H9 (cell line): ENCODE data around the gene SHISA9. TPM values are rescaled to one million over a fixed set of nuclear protein-coding genes. Genes with fewer than 3 reads are reported as not detected.
A peak's percentile ranks its signal among the peaks of the same experiment; 100 is the strongest.

Experiments used
- DNase-seq: peaks from one replicate; pipeline ENCODE4 v3.0.0-alpha.2; 2017
- H2AFZ ChIP-seq: one replicate; pipeline ENCODE4 v1.6.1; 2013; ENCODE audit warnings: mild to moderate bottlenecking, low read length, control low read depth, moderate library complexity
- H2AK5ac ChIP-seq: 2 replicates; pipeline ENCODE4 v1.6.1; 2013; ENCODE audit warnings: low read length, control low read depth, mixed read lengths; ENCODE audit not compliant: insufficient read length
- H2BK120ac ChIP-seq: one replicate; pipeline ENCODE4 v1.6.1; 2013; ENCODE audit warnings: low read depth, mild to moderate bottlenecking, low read length, control low read depth, inconsistent platforms; ENCODE audit not compliant: poor library complexity, severe bottlenecking
- H2BK12ac ChIP-seq: 2 replicates; pipeline ENCODE4 v1.6.1; 2013; ENCODE audit warnings: low read length, control low read depth, mixed read lengths, low read depth; ENCODE audit not compliant: insufficient read length
- H2BK15ac ChIP-seq: 2 replicates; pipeline ENCODE4 v1.6.1; 2013; ENCODE audit warnings: low read depth, low read length, control low read depth
- H2BK20ac ChIP-seq: one replicate; pipeline ENCODE4 v1.6.1; 2013; ENCODE audit warnings: low read depth, mild to moderate bottlenecking, low read length, control low read depth, inconsistent platforms; ENCODE audit not compliant: poor library complexity, severe bottlenecking
- H2BK5ac ChIP-seq: 2 replicates; pipeline ENCODE4 v1.6.1; 2013; ENCODE audit warnings: low read length, control low read depth, mixed read lengths; ENCODE audit not compliant: insufficient read length
- H3K14ac ChIP-seq: 2 replicates; pipeline ENCODE4 v1.6.1; 2013; ENCODE audit warnings: low read length, control low read depth; ENCODE audit not compliant: insufficient read depth
- H3K18ac ChIP-seq: 2 replicates; pipeline ENCODE4 v1.6.1; 2013; ENCODE audit warnings: low read depth, mild to moderate bottlenecking, mixed read lengths, low read length, control low read depth; ENCODE audit not compliant: insufficient read length
- H3K23ac ChIP-seq: 2 replicates; pipeline ENCODE4 v1.6.1; 2013; ENCODE audit warnings: low read length, control low read depth, mixed read lengths, low read depth; ENCODE audit not compliant: insufficient read length
- H3K23me2 ChIP-seq: 2 replicates; pipeline ENCODE4 v1.6.1; 2013; ENCODE audit warnings: low read depth, mild to moderate bottlenecking, mixed read lengths, low read length, control low read depth; ENCODE audit not compliant: insufficient read length, poor library complexity, severe bottlenecking
- H3K27ac ChIP-seq: 2 replicates; pipeline ENCODE4 v1.5.1; 2013; ENCODE audit warnings: low read length, control low read depth, mixed read lengths, low read depth; ENCODE audit not compliant: insufficient read length
- H3K27me3 ChIP-seq: 2 replicates; pipeline ENCODE4 v1.6.1; 2013; ENCODE audit warnings: low read length, control low read depth, inconsistent platforms; ENCODE audit not compliant: insufficient read depth
- H3K4ac ChIP-seq: 2 replicates; pipeline ENCODE4 v1.6.1; 2013; ENCODE audit warnings: low read depth, mild to moderate bottlenecking, control low read depth, inconsistent platforms, low read length, moderate library complexity
- H3K4me1 ChIP-seq: 2 replicates; pipeline ENCODE4 v1.6.1; 2013; ENCODE audit warnings: low read length, control low read depth, inconsistent platforms; ENCODE audit not compliant: insufficient read depth
- H3K4me2 ChIP-seq: 2 replicates; pipeline ENCODE4 v1.6.1; 2013; ENCODE audit warnings: low read length, control low read depth, mixed read lengths; ENCODE audit not compliant: insufficient read length, insufficient read depth
- H3K56ac ChIP-seq: 2 replicates; pipeline ENCODE4 v1.6.1; 2013; ENCODE audit warnings: low read depth, mild to moderate bottlenecking, mixed read lengths, low read length, control low read depth; ENCODE audit not compliant: insufficient read length
- H3K79me1 ChIP-seq: 2 replicates; pipeline ENCODE4 v1.6.1; 2013; ENCODE audit warnings: low read depth, mild to moderate bottlenecking, moderate library complexity, low read length, control low read depth, inconsistent platforms; ENCODE audit not compliant: insufficient read depth, poor library complexity, severe bottlenecking
- H3K79me2 ChIP-seq: 2 replicates; pipeline ENCODE4 v1.6.1; 2013; ENCODE audit warnings: low read length, control low read depth, inconsistent platforms; ENCODE audit not compliant: insufficient read depth
- H3K9ac ChIP-seq: 2 replicates; pipeline ENCODE4 v1.6.1; 2013; ENCODE audit warnings: low read length, control low read depth, mixed read lengths; ENCODE audit not compliant: insufficient read length; ENCODE audit errors: extremely low read depth
- H3K9me3 ChIP-seq: one replicate; pipeline ENCODE4 v1.6.1; 2013; ENCODE audit warnings: low read depth, low read length, inconsistent platforms; ENCODE audit not compliant: control insufficient read depth
- H3T11ph ChIP-seq: one replicate; pipeline ENCODE4 v1.6.1; 2013; ENCODE audit warnings: mild to moderate bottlenecking, low read length, control low read depth, inconsistent platforms
- H4K20me1 ChIP-seq: one replicate; pipeline ENCODE4 v1.6.1; 2013; ENCODE audit not compliant: control insufficient read depth, insufficient read length, insufficient read depth
- H4K5ac ChIP-seq: 2 replicates; pipeline ENCODE4 v1.6.1; 2013; ENCODE audit warnings: low read depth, mild to moderate bottlenecking, mixed read lengths, low read length, control low read depth; ENCODE audit not compliant: insufficient read length
- H4K8ac ChIP-seq: replicated peaks from 2 replicates; pipeline ENCODE4 v1.6.1; 2013; ENCODE audit warnings: low read length, control low read depth, mixed read lengths, low read depth; ENCODE audit not compliant: insufficient read length
- H4K91ac ChIP-seq: 2 replicates; pipeline ENCODE4 v1.6.1; 2013; ENCODE audit warnings: low read depth, mild to moderate bottlenecking, moderate library complexity, mixed read lengths, low read length, control low read depth; ENCODE audit not compliant: insufficient read length
- H3K27ac Mint-ChIP-seq, 3 experiments: 2 replicates in 2 of 3; 3 replicates in 1 of 3; pipeline ENCODE4 v1.8.0; 2020 to 2021; ENCODE audit warnings: mixed read lengths in 3 of 3, mild to moderate bottlenecking in 1 of 3, moderate library complexity in 1 of 3
- H3K27me3 Mint-ChIP-seq: 2 replicates; pipeline ENCODE4 v1.8.0; 2021; ENCODE audit warnings: low read depth, mild to moderate bottlenecking, moderate library complexity, mixed read lengths
- H3K36me3 Mint-ChIP-seq, 3 experiments: 2 replicates in 2 of 3; 3 replicates in 1 of 3; pipeline ENCODE4 v1.8.0; 2020 to 2021; ENCODE audit warnings: low read depth in 3 of 3, mixed read lengths in 3 of 3; ENCODE audit not compliant: insufficient read depth in 1 of 3
- H3K4me1 Mint-ChIP-seq, 2 experiments: 2 replicates each; pipeline ENCODE4 v1.8.0; 2020; ENCODE audit warnings: mixed read lengths in 2 of 2
- H3K4me3 Mint-ChIP-seq, 2 experiments: 2 replicates in 1 of 2; 3 replicates in 1 of 2; pipeline ENCODE4 v1.8.0; 2020 to 2021; ENCODE audit warnings: mild to moderate bottlenecking in 2 of 2, mixed read lengths in 2 of 2, moderate library complexity in 1 of 2
- H3K9me3 Mint-ChIP-seq, 2 experiments: 2 replicates in 1 of 2; 3 replicates in 1 of 2; pipeline ENCODE4 v1.8.0; 2020; ENCODE audit warnings: mild to moderate bottlenecking in 2 of 2, mixed read lengths in 2 of 2, moderate library complexity in 1 of 2
- WGBS: extraction: QIAGEN DNeasy Blood & Tissue Kit; methylation state at CpG from one replicate; pipeline ENCODE4 v1.1.7; 2013; ENCODE audit warnings: missing lambda C conversion rate, low lambda C conversion rate, mixed read lengths; ENCODE audit not compliant: insufficient read length; ENCODE audit errors: extremely low coverage; 5-methylcytosine and 5-hydroxymethylcytosine counted together
- total RNA-seq: library from RNA; stranded (reverse); gene quantifications from 2 replicates; pipeline ENCODE4 v1.2.1, GENCODE V29; 2021
- TF ChIP-seq, protein P1 (sequence below): fragments of 200-600 bp; sonication (generic); conservative IDR thresholded peaks from 3 replicates; pipeline ENCODE4 v1.8.0; 2021; ENCODE audit warnings: antibody characterized with exemption, mild to moderate bottlenecking

SHISA9 gene
- total RNA-seq, 1 experiment from 2014 or later: 7.0 TPM

DNA sequence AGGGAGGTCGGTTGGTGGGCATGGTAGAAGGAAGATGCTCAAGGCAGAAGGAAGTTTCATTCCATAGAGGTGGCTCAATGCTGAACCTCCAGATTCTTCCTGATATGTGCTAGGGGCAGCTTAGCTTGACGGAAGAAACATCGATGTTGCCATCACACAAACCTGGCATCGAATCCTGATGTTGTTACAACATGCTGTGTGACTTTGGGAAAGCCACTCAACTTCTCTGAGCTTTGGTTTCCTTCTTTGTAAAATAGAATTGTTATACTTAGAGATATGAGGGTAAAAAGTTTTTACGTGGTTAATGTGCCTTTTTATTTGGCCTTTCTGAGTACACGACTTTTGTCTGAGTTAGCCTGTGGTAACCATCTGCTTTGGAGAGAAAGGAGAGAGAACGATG is 287.9 kb downstream of the SHISA9 start:
- H2BK15ac ChIP-seq: no peak overlapping the region
- H2AK5ac ChIP-seq: no peak overlapping the region
- H4K20me1 ChIP-seq: no peaks in the 10 kb centered on the region
- H3T11ph ChIP-seq: no peak overlapping the region
- H2BK5ac ChIP-seq: no peak overlapping the region
- no peak overlapping the region for H2BK20ac ChIP-seq
- no peaks in the 10 kb centered on the region for H3K9me3 ChIP-seq
- no peak overlapping the region for H3K14ac ChIP-seq
- no CpG with 5 or more reads among the region's 7 CpGs for WGBS
- no peaks in the 10 kb centered on the region for H3K23me2 ChIP-seq
- H3K9me3 Mint-ChIP-seq: no peaks in the 10 kb centered on the region; a peak in 1 of 5 replicates
- H3K9ac ChIP-seq: no peak overlapping the region
- no peak overlapping the region for H3K56ac ChIP-seq
- H3K27me3 ChIP-seq: no peaks in the 10 kb centered on the region
- H4K5ac ChIP-seq: no peak overlapping the region
- no peak overlapping the region for H3K23ac ChIP-seq
- H3K27me3 Mint-ChIP-seq: no peaks in the 10 kb centered on the region; the same call in 1 of the 2 replicates
- no peaks in the 10 kb centered on the region for H3K79me1 ChIP-seq
- H3K36me3 Mint-ChIP-seq: no peaks in the 10 kb centered on the region
- no peaks in the 10 kb centered on the region for H3K4me1 ChIP-seq
- no peak overlapping the region for H2BK120ac ChIP-seq
- H3K4me3 Mint-ChIP-seq: no peak overlapping the region
- H3K27ac ChIP-seq: no peak overlapping the region
- H3K18ac ChIP-seq: no peak overlapping the region
- no peaks in the 10 kb centered on the region for H3K79me2 ChIP-seq
- TF ChIP-seq, protein P1, sequence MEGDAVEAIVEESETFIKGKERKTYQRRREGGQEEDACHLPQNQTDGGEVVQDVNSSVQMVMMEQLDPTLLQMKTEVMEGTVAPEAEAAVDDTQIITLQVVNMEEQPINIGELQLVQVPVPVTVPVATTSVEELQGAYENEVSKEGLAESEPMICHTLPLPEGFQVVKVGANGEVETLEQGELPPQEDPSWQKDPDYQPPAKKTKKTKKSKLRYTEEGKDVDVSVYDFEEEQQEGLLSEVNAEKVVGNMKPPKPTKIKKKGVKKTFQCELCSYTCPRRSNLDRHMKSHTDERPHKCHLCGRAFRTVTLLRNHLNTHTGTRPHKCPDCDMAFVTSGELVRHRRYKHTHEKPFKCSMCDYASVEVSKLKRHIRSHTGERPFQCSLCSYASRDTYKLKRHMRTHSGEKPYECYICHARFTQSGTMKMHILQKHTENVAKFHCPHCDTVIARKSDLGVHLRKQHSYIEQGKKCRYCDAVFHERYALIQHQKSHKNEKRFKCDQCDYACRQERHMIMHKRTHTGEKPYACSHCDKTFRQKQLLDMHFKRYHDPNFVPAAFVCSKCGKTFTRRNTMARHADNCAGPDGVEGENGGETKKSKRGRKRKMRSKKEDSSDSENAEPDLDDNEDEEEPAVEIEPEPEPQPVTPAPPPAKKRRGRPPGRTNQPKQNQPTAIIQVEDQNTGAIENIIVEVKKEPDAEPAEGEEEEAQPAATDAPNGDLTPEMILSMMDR: no peak
- no peak overlapping the region for H3K4me2 ChIP-seq
- no peak overlapping the region for H3K4ac ChIP-seq
- peak overlapping the region in 1 of 3 experiments; percentile 5; a peak in 1 of 7 replicates for H3K27ac Mint-ChIP-seq
- H2AFZ ChIP-seq: no peak overlapping the region
- no peak overlapping the region for H2BK12ac ChIP-seq
- H4K8ac ChIP-seq: no peak overlapping the region
- no peak overlapping the region for H4K91ac ChIP-seq
- DNase-seq: no peak
- peaks cover 8 to 20% of the 10 kb centered on the region in 2 experiments for H3K4me1 Mint-ChIP-seq
